Testis (tissue), 2 donors: ENCODE measurements around the gene RPS8.

ENCODE experiments used
- POLR2A ChIP-seq: fragments of 450-650 bp; IDR thresholded peaks from one replicate; pipeline ENCODE4 v1.6.1; 2017; ENCODE audit warnings: antibody characterized with exemption, mild to moderate bottlenecking, moderate library complexity
- TF ChIP-seq, protein P1 (sequence below), 3 experiments: fragments of 450-650 bp in 2 of 3; fragments of 200-600 bp in 1 of 3; sonication (generic) in 1 of 3; IDR thresholded peaks; one replicate each; pipeline ENCODE4 v1.5.1; 2016 to 2019; ENCODE audit warnings: antibody characterized with exemption in 3 of 3, mild to moderate bottlenecking in 2 of 3, moderate library complexity in 1 of 3

DNA sequence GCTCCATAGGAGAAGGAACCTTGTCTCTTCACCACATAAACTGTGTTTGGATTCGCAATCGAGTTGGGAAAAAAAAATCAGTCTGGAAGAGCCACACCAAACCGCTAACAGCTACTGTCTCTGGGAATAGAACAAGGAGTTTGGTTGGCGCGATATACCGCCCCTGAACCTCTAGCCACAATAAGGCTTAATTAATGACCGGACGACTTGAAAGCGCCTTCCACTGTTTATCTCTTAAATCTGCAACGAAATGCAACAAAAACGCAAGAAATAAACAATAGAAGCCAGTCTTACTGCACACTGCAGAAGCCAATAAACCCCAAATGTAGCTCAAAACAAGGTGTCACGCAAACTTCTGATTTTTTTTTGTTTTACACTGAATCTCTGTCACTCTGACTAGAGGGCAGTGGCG lies 43.9 kb downstream of the RPS8 start:
- TF ChIP-seq, protein P1, sequence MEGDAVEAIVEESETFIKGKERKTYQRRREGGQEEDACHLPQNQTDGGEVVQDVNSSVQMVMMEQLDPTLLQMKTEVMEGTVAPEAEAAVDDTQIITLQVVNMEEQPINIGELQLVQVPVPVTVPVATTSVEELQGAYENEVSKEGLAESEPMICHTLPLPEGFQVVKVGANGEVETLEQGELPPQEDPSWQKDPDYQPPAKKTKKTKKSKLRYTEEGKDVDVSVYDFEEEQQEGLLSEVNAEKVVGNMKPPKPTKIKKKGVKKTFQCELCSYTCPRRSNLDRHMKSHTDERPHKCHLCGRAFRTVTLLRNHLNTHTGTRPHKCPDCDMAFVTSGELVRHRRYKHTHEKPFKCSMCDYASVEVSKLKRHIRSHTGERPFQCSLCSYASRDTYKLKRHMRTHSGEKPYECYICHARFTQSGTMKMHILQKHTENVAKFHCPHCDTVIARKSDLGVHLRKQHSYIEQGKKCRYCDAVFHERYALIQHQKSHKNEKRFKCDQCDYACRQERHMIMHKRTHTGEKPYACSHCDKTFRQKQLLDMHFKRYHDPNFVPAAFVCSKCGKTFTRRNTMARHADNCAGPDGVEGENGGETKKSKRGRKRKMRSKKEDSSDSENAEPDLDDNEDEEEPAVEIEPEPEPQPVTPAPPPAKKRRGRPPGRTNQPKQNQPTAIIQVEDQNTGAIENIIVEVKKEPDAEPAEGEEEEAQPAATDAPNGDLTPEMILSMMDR (IDR thresholded peaks at IDR 0.05), result no peak
- TF ChIP-seq POLR2A, result no peak
